K562 (cell line): Measurements from ENCODE around the gene IL9. TPM values are rescaled to one million over a fixed set of nuclear protein-coding genes. Genes with fewer than 3 reads are reported as not detected.

ENCODE experiments used
- FOXK1 ChIP-seq: sonication (generic); formaldehyde crosslinking; IDR thresholded peaks from 2 replicates; pipeline ENCODE4 v1.8.0; 2022; ENCODE audit warnings: missing genetic modification reagents, mild to moderate bottlenecking, borderline replicate concordance
- GABPA ChIP-seq: fragments of 200-800 bp; sonication (Bioruptor generic); conservative IDR thresholded peaks from 2 replicates; pipeline ENCODE4 v1.6.1; 2016; ENCODE audit warnings: low read depth, missing genetic modification characterization, missing compliant biosample characterization
- MEIS2 ChIP-seq: fragments of 450-650 bp; IDR thresholded peaks from 2 replicates; pipeline ENCODE4 v1.6.1; 2014; ENCODE audit warnings: mild to moderate bottlenecking; ENCODE audit not compliant: partially characterized antibody
- TCF3 ChIP-seq: sonication (generic); formaldehyde crosslinking; IDR thresholded peaks from 2 replicates; pipeline ENCODE4 v1.4.0; 2020; ENCODE audit warnings: mild to moderate bottlenecking, missing genetic modification reagents
- ZNF324 ChIP-seq: fragments of 250-450 bp; sonication (Bioruptor Pico); IDR thresholded peaks from 2 replicates; pipeline ENCODE4 v1.4.0; 2020; ENCODE audit warnings: mild to moderate bottlenecking
- polyA plus RNA-seq, 8 experiments: library from polyadenylated mRNA; depleted of rRNA in 4 of 8; stranded (reverse) in 5 of 8; unstranded in 3 of 8; fragments of >200 nt; fragmentation: Nextera tagmentation in 2 of 8; fragmentation: Illumina TruSeq in 1 of 8; extraction: Ambion mirVana in 2 of 8; extraction: Trizol in 1 of 8; gene quantifications; 2 replicates each; pipeline versions ENCODE4 v1.2.1 to v1.2.3, GENCODE V29; 2011 to 2014; ENCODE audit warnings: inconsistent platforms in 1 of 8, missing spikeins in 1 of 8
- total RNA-seq, 7 experiments: library from RNA; depleted of rRNA in 6 of 7; stranded (reverse); fragments of >200 nt in 6 of 7; fragmentation: Illumina TruSeq in 2 of 7; extraction: Trizol in 2 of 7; gene quantifications; 2 replicates each; pipeline versions ENCODE4 v1.2.1 to v1.2.3, GENCODE V29; 2011 to 2021; ENCODE audit warnings: low replicate concordance in 1 of 7
- TF ChIP-seq, protein P1 (sequence below): sonication (generic); formaldehyde crosslinking; IDR thresholded peaks from 2 replicates; pipeline ENCODE4 v1.8.0; 2022; ENCODE audit warnings: mild to moderate bottlenecking, missing genetic modification reagents
- TF ChIP-seq, protein P2 (sequence below): sonication (generic); formaldehyde crosslinking; IDR thresholded peaks from 2 replicates; pipeline ENCODE4 v1.8.0; 2023; ENCODE audit warnings: mild to moderate bottlenecking, missing genetic modification reagents

Gene IL9
- total and polyA plus RNA-seq, 9 of the 15 experiments (the other 6 are each of a cell fraction or from before 2014, with no cell fraction given): not detected

DNA sequence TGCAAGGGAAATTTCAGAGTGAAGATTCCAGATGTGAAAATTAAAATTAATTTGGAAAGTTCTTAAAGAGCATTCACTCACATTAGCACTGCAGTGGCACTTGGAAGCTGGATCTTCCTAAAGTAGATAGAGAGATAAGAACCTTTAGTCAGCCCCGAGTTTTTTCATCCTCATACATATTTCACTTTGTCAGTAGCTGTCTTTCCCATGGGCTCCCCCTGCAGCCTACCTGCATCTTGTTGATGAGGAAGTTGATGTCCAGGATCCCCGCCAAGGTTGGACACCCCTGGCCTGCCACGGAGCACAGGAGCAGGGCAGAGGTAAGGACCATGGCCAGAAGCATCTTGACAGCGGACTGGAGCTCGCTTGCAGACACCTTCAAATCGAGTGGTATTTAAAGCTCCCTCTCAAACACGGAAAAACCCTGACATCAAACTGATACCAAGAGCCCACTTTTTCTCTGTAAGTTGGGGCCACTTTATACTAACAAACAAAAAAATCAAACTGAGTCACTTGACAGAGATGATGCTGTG is at the start of gene IL9 (continued):
- TF ChIP-seq, protein P1, sequence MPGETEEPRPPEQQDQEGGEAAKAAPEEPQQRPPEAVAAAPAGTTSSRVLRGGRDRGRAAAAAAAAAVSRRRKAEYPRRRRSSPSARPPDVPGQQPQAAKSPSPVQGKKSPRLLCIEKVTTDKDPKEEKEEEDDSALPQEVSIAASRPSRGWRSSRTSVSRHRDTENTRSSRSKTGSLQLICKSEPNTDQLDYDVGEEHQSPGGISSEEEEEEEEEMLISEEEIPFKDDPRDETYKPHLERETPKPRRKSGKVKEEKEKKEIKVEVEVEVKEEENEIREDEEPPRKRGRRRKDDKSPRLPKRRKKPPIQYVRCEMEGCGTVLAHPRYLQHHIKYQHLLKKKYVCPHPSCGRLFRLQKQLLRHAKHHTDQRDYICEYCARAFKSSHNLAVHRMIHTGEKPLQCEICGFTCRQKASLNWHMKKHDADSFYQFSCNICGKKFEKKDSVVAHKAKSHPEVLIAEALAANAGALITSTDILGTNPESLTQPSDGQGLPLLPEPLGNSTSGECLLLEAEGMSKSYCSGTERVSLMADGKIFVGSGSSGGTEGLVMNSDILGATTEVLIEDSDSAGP (CRISPR knock-in tag): no peak
- TF ChIP-seq MEIS2 (peak; percentile 19), GABPA (tag) (no peak), FOXK1 (CRISPR knock-in tag) (no peak), TCF3 (CRISPR knock-in tag) (no peak), ZNF324 (CRISPR knock-in tag) (no peak)
- TF ChIP-seq, protein P2, sequence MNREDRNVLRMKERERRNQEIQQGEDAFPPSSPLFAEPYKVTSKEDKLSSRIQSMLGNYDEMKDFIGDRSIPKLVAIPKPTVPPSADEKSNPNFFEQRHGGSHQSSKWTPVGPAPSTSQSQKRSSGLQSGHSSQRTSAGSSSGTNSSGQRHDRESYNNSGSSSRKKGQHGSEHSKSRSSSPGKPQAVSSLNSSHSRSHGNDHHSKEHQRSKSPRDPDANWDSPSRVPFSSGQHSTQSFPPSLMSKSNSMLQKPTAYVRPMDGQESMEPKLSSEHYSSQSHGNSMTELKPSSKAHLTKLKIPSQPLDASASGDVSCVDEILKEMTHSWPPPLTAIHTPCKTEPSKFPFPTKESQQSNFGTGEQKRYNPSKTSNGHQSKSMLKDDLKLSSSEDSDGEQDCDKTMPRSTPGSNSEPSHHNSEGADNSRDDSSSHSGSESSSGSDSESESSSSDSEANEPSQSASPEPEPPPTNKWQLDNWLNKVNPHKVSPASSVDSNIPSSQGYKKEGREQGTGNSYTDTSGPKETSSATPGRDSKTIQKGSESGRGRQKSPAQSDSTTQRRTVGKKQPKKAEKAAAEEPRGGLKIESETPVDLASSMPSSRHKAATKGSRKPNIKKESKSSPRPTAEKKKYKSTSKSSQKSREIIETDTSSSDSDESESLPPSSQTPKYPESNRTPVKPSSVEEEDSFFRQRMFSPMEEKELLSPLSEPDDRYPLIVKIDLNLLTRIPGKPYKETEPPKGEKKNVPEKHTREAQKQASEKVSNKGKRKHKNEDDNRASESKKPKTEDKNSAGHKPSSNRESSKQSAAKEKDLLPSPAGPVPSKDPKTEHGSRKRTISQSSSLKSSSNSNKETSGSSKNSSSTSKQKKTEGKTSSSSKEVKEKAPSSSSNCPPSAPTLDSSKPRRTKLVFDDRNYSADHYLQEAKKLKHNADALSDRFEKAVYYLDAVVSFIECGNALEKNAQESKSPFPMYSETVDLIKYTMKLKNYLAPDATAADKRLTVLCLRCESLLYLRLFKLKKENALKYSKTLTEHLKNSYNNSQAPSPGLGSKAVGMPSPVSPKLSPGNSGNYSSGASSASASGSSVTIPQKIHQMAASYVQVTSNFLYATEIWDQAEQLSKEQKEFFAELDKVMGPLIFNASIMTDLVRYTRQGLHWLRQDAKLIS: no peak
